ENCODE data around the gene TMEM170A.
"Not testable (repeated sequence)": the region's sequence is repeated elsewhere in the genome, so short reads cannot be mapped to it uniquely, and the experiment has no call there.

TMEM170A gene

DNA sequence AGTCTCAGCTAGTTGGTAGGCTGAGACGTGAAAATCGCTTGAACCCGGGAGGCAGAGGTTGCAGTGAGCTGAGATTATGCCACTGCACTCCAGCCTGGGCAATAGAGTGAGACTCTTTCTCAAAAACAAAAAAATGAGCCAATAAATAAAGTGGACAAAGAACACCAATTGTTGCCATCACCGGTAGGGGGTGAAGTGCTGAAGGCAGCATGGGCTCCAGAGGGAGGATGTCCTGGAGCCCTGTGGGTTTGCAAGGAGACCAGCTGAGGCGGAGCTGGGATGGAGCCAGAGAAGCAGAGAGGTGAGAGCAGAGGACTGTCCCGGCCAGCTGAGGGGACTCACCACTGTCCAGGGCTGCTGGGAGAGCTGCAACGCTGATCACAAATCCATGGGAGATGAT lies 17.0 kb upstream of the TMEM170A start:
- DNase-seq (ENCODE audit: low read depth, low spot score), result no peak

- no peak for DNase-seq (ENCODE audit: low read depth, low spot score)
These were observed 15.0 kb upstream of the TMEM170A start for GRCh38 chr16:75479421-75479990.

DNA sequence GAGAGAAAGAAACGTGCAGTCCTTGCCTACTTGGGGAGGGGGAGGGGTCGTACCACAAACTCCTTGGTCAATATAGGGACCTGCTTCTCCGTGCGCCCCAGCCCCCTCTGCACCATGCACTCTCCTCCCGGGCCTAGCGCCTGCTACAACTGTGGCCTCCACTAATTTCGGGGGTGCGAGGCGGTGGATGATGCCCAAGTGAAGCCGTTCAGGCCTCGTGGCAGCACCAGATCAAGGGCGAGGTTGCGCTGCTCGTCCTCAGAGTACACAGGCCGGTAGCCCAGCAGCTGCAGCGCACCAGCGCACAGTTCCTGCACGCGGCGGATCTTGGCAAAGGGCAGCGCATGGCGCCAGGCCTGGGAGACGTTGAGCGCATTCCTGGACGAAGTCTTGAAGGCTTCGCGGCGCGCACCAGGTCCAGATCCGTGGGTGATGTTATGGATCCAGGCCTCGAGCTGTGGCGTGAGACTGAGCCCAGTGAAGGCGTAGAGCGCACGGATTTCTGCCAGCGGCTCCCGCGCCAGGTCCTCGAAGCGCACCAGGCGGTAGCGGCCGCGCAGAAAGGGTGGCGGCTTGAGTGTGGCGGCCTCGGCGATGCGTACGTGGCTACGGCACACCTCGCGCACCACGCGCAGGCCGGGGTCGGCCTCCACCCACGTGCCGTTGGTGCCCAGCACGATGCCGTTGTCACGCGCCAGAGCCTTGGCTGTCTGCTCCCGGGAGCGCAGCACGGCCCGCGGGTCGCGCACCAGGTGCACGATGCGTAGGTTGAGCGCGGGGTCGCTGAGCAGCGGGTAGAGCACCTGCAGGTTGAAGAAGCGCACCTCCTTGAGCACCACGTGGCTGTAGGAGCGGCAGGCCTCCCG lies 14.2 kb upstream of the TMEM170A start:
- DNase-seq (ENCODE audit: low read depth, low spot score), result no peak

DNA sequence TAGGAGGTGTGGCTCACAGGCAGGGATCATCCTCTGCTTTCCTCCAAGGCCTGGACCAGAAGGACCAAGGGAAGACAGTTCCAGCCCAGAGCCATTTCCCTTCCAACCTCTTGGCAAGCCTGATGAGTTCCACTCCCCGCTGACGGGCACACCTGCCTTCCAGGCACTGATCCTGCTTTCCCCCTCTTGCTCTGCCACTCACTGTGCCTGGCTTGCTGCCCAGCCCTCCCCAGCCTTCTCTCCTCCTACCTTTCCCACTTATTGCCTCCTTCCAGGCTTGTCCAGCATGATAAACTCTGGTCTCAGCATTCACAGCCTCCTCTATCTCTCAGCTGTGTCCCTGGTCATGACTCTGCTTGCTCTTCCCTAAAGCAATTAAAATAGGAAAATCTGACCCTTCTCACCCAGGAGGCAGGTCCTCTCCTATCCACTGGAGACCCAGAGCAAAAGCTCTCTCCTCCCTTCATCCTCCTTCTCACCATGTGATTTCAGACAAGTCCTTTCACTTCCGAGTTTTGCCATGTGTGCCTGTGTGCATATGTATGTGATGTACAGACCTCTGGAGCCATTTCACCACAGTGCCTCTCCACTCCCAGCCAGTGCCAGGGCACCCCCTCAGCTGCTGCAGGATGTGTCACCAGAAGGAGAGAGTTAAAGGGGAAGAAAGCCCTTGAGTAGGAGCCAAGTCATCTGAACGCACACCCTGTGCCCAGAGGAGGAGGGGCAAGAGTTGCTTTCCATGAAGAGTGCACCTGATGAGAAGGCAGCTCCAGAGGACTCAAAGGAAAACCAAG lies 13.4 kb upstream of the TMEM170A start:
- DNase-seq (ENCODE audit: low read depth, low spot score), result no peak

GRCh38 chr16:75476817-75477216 lies 12.3 kb upstream of the TMEM170A start:
- DNase-seq (ENCODE audit: low read depth, low spot score), result no peak

- no peak for DNase-seq (ENCODE audit: low read depth, low spot score)
These were observed 10.9 kb upstream of the TMEM170A start for GRCh38 chr16:75475420-75475847.

GRCh38 chr16:75472908-75473877 lies 8.7 kb upstream of the TMEM170A start:
- no peak for DNase-seq (ENCODE audit: low read depth, low spot score)

DNA sequence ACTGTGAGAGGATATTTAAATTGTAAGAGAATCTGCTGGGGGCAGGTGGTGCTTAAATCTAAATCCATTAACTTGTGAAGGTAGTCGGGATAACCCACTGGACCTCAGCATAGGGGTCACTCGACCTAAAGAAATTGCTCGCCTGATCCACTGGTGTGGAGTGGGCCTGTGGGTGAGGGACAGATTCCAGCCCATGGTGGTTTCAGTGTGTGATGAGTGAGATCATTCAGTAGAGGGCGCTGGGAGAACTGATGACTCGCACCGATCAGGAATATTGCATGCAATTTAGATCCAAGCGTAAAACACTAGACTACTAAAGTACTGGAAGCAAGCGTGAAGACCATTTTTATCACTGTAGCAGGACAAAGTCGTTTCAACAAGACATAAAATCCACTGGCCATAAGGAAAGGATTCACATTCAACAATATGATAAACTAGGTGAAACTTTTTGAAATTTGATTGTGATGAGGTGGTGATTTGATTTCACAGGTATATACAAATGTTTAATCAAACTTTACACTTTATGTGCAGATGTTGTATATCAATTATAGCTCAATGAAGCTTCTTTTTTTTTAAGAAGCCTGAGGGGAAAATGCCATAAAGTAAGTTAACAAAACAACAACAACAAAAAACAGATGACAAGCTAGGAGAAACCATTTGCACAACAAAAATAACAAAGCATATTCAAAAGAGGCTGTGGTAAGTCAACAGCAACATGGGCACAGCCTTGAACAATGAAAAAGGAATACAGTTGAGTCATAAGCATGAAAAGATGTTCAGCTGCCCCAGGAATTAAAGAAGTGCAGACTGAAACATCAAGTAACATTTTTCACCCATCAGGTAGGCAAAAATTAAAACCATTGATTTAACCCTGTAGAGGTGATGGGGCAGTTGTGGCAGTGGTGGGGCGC lies 7.5 kb upstream of the TMEM170A start:
- DNase-seq (ENCODE audit: low read depth, low spot score), result no peak

DNA sequence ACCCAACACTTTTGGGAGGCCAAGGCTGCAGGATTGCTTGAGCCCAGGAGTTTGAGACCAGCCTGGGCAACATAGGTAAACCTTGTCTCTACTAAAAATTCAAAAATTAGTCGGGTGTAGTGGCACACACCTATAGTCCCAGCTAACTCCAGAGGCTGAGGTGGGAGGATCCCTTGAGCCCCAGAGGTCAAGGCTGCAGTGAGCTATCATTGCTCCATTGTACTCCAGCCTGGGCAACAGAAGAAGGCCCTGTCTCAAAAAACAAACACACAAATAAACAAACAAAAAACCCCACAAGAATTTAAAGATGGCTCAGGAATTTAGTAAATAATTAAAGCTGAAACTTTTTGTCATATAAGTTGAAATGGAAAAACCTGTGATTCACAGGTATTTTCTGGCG lies 2.3 kb upstream of the TMEM170A start:
- no peak for DNase-seq (ENCODE audit: low read depth, low spot score)

DNA sequence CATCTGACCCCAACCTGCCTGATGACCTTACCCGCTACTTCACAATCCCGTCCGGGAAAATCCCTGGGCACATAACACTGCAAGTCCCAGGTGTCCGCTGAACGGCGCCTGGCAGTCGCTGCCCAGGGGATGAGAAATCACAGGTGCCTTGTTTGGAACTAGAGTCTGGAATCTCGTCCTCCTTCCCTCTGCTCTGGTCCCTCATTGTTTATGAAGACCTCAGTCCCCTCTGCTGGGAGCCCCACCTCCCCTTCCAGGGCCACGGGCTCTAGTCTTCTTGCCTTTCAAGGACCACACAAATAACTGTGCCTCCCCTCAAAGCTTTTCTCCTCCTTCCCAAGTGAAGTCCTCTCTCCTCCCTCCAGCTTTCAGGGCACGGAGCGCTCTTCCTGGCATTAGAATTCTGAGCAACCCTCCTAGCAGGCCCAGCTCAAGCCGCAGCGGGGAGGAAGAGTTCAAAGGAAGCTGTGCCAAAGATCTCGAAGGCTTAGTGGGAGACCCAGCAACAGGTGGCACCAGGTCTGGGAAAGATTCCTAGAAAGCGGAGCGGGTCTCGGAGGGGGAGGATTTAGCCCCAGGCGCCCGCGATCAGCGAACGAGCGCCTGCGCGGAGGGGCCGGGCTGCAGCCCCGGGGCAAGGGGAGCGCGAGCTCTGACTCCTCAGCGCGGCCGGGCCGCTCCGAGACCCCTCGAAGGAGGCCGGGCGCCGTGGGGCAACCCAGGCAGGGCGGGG lies 934 bp downstream of the TMEM170A start:
- DNase-seq (ENCODE audit: low read depth, low spot score), result not testable (repeated sequence)

DNA sequence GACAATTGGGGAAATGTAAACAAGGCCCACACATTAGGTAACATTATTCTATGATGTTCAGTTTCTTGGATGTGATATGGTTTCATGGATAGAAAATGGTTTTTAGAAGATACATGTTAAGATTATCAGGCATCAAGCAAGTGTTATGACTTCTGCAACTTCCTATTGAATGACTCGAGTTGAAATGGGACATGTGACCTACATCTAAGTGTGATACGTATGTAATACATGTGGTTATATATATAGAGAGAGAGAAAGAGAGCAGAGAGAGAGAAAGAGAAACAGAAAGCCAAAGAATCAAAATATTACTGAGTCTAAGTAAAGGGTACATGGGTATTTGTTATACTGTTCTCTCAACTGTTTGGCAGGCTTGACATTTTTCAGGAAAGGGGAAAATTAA lies 1.7 kb downstream of the TMEM170A start:
- DNase-seq (ENCODE audit: low read depth, low spot score), result no peak

GRCh38 chr16:75461575-75461974 lies 2.9 kb downstream of the TMEM170A start:
- DNase-seq (ENCODE audit: low read depth, low spot score), result no peak

GRCh38 chr16:75460446-75460845 lies 4.0 kb downstream of the TMEM170A start:
- DNase-seq (ENCODE audit: low read depth, low spot score), result no peak

- no peak for DNase-seq (ENCODE audit: low read depth, low spot score)
These were observed 4.8 kb downstream of the TMEM170A start for GRCh38 chr16:75459691-75460090.

GRCh38 chr16:75458439-75458838 lies 6.0 kb downstream of the TMEM170A start:
- no peak for DNase-seq (ENCODE audit: low read depth, low spot score)

GRCh38 chr16:75458029-75458428 lies 6.5 kb downstream of the TMEM170A start:
- DNase-seq (ENCODE audit: low read depth, low spot score), result no peak

DNA sequence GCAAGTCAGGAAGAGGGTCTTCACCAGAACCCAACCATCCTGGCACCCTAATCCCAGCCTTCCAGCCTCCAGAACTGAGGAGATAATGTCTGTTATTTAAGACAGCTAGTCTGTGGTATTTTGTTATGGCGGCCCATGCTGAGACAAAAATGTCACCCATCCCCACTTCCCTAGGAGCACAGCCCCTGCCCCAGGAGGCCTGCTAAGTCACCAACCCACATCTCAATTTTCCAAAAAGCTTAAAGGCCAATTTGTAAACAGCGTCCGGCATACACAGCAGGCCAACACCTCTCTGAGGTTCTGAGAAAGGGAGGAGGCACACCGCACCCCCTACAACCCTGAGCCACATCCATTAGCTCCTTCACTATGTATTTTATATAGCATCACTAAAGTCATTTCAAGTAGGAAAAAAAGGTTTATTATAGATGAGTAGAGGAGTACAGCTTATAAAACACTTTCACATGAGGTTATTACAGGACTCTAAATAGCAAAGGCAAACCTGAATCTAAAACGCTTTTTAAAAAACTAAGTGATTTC lies 6.9 kb downstream of the TMEM170A start:
- no peak for DNase-seq (ENCODE audit: low read depth, low spot score)

DNA sequence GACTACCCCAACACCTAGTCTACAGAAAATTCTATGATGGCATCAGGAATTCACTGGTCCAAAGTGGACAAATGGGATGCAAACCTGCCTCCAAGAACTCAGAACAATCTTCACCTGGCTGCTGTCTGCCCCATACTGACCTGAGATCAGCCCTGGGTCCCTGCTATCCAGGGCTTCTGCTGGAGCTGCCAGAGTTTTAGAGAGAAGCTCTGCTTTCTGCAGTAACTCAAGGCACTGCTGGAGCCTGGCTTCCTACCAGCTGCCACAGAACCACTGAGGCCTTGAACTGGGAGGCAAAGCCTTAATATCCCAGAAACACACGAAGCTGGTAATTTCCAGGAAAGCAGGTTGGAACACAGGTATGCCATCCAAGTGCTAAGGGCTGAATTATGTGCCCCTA lies 7.5 kb downstream of the TMEM170A start:
- no peak for DNase-seq (ENCODE audit: low read depth, low spot score)

DNA sequence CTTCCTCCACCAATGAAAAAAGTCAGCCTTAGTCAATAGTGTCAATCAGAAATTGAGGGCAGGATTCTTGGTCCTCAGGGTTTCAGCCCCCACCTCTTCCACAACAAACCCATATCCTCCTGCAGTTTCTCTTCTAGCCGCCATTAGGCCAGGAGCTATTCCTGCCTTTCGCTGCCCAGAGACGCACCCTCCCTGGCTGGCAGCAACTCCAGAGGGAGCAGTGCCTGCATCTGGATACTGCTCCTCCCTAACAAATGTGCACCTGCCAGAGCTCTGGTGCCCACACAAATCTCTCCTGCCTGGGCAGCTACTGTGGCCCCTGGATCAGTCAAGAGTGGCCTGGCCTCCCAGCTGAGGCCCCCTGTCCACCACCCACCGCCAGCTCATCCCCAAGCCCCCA lies 8.0 kb downstream of the TMEM170A start:
- not testable (repeated sequence) for DNase-seq (ENCODE audit: low read depth, low spot score)

Data from brain pericyte (primary cell).